ENCODE measurements around the gene ACR.
"Not testable (repeated sequence)": the region's sequence is repeated elsewhere in the genome, so short reads cannot be mapped to it uniquely, and the experiment has no call there.

Gene ACR

DNA sequence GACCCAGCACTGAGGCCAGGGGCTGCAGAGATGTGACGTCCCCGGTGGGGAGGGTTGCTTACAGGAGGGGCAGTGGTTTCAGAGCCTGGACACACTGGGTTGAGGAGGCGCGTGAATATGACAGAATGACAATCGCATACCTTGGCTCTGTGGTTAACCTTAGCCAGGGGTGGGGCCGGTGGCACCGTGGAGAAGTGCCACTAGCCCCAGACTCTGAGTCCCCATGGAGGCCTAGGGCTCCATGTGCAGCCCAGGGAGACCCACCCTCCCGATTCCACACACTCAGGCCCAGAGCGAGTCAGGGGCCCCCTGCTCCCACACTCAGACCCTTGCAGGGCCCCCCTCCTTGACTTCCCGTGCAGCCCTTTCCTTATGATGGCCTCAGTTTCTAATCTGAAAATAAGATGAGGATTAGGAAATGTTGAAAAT, 3.6 kb upstream of the ACR start:
- DNase-seq, result no peak

DNA sequence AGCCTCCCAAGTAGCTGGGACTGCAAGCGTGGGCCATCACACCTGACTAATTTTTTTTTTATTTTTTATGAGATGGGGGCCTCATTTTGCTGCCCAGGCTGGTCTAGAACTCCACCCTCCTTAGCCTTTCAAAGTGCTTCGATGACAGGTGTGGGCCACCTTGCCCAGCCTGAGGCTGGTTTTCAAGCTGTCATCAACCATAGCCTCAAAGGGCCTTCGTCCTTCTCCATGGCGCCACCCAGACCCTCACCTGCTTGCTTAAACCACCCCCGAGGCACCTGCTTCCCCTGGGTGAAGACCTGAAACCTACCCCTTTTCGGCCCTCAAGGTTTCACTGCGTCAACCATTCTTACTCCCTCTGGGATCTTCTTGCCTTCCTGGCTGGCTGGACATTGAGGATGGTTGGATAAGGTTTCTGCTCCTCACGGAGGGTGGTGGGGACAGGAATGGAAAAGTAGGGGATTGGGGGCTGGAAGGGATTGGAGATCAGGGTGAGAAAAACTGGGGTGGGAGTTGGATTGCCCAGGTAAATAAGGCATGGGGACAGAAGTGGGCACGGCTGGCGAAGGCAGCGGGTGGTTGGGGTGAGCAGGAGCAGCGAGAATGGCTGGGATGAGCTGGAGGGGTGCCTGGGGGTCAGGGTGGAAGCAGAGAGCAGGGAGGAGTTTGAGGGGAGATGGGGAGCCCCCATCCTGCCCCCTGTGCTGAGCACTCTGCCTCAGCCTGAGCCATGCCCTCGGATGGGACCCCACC, 2.8 kb upstream of the ACR start:
- DNase-seq, result no peak

DNA sequence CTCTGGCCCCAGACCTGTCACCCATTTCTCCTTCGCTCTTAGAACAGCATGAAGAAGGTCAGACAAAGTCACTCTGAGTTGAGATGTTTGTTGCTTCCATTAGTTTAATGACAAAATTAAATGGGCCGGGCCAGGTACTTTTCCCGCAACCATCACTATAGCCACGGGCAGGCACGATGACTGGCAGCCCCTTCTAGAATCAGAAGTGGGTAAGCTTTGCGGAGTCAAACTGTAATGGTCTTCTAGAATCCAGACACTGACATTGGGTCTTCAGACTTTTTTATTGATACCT, 2.3 kb upstream of the ACR start:
- DNase-seq, result no peak

DNA sequence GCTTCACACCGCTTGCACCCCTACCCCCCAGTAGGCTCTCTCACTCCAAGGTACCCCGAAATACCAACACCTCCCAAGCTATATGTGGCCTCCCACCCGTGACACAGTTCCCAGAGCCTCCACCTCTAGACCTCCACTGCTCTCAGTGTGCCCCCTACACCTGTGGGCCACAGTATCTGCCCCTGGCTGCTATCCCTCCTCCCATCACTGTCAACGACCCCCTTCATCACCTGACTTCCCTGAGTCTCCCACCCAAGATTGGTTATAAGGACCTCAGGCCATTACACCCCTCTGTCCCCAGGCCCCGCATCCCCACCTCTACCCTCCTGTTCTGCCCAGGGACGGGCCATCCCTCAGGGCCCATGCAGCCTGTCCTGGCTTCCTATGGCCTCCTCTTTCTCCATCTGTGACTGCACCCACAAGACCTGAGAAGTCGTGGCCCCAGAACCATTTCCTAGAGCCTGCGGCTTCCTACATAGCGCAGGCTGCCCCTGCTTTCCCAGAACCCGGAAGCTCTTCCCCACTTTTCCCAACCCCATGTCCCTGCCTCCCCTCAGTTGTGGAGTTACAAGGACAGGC, 734 bp downstream of the ACR start:
- DNase-seq, result no peak

DNA sequence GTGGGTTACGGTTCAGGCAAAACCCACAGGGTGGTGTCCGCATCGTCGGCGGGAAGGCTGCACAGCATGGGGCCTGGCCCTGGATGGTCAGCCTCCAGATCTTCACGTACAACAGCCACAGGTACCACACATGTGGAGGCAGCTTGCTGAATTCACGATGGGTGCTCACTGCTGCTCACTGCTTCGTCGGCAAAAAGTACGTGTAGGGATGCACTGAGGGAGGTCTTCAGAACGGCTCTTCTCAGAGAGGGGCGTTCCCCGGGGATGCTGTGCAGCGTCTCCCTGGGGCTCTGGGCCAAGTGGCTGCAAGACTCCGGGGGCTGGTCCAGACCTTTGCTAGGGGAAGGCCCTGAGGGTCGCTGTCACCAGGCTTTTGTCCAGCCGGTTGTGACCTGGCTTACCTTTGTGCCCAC, 1.3 kb downstream of the ACR start:
- DNase-seq, result no peak

DNA sequence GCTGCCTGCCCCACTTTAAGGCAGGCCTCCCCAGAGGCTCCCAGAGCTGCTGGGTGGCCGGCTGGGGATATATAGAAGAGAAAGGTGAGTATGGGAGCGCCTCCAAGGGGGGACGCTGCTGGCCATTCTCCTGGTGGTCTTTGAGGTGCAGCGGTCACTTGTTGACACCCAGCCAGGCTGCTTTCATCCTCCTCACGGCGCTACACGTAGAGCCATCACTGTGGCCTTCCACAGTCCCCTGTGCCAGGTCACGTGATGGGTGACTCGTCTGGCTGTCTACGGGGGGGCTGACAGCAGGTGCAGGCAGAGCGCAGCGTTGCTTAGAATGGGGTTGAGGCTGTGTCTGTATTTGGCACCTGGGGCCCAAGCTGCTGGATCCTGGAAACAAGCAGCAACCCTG, 1.9 kb downstream of the ACR start:
- no peak for DNase-seq

DNA sequence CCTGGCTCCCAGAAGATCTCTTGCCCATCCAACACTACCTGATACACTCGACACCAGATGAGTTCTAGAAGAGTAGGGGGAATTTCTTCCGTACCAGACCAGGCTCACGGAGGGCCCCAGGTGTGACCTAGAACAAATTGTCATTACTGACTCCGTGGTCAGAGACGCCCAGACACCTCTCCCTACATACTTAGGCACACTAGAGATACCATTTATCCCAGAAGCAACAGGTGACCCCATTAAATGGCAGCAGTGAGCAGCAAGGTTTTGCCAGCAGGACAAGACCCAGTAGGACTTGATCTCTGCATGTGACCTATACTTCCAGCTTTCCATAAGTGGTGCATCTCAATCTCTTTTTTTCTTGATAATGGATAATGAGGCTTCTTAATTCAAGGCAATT, 2.7 kb downstream of the ACR start:
- not testable (repeated sequence) for DNase-seq

DNA sequence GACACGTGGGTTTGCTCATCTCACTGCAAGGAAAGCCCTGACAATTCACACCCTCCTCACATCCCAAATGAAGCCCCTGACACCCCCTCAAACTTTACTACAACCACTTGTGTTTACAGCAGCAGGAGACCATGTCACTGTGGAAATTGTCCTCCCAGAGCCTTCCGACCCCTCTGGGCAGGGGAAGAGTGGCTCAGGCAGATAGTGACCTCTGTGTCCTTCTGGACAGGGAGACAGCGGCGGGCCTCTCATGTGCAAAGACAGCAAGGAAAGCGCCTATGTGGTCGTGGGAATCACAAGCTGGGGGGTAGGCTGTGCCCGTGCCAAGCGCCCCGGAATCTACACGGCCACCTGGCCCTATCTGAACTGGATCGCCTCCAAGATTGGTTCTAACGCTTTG, 6.4 kb downstream of the ACR start:
- DNase-seq, result not testable (repeated sequence)

DNA sequence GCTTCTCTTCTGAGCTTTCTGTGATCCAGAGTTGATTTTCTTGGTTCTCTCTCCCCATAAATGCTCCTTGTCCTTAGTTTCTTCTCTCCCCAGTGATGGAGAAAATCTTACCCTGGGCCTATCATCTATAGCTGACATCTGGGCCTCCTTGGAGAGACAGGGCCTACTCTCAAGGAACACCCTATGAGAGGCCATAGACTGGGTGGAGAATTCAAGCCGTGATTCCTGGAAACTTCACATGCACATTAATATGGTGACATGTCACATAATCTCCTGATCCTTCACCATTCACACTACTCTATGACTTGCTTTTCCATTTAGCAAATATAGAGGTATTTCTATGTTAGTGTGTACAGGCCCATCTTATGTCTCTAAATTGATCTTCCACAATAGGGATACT, 9.5 kb downstream of the ACR start:
- DNase-seq, result not testable (repeated sequence)

DNA sequence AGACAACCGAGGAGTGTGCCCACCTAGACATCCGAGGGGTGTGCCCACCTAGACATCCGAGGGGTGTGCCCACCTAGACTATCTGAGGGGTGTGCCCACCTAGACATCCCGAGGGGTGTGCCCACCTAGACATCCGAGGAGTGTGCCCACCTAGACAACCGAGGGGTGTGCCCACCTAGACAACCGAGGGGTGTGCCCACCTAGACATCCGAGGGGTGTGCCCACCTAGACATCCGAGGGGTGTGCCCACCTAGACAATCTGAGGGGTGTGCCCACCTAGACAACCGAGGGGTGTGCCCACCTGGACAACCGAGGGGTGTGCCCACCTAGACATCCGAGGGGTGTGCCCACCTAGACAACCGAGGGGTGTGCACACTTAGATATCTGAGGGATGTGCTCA, 10.6 kb downstream of the ACR start:
- DNase-seq, result not testable (repeated sequence)

DNA sequence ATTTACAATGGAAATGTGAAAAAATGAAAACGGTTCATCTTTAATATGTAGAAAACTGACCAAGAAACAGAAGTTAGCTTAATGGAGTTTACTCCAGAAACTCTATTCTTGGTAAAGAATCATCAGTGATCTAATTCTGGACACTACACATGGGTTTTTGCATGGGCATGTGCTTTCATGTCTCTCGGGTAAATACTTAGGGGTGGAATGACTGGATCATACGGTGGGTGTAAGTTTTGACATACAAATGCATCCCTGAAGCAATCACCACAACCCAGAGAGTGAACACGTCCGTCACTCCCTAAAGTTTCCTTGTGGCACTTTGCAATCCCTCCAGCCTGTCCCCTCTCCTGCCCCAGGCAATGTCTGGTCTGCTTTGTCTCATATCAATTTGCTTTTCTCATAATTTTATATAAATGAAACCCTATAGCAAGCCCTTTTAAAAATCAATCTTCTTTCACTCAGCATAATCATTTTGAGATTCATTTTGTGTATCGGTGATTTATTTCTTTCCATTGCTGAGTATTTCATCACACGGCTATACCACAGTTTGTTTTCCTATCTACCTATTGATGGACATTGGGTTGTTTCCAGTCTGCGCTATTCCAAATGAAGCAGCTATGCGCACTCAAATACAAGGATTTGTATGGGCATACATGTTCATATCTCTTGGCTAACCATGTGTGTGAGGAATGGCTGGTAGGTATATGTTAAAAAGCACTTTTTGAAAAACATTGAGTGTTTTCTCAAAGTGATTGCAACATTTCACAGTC, 11.5 kb downstream of the ACR start:
- DNase-seq, result not testable (repeated sequence)

DNA sequence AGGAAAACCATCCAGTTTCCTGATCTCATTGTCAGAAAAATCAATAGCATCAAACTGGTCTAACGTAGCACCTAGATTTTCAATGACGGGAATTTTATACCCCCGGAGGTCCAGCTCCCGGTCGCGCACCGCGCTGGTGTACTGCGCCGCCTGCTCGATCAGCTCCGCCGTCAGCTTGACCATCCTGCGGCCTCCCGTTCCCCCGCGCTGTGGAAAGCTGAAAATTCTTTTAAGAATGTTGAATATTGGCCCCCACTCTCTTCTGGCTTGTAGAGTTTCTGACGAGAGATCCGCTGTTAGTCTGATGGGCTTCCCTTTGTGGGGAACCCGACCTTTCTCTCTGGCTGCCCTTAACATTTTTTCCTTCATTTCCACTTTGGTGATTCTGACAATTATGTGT, 17.2 kb downstream of the ACR start:
- DNase-seq, result not testable (repeated sequence)

DNA sequence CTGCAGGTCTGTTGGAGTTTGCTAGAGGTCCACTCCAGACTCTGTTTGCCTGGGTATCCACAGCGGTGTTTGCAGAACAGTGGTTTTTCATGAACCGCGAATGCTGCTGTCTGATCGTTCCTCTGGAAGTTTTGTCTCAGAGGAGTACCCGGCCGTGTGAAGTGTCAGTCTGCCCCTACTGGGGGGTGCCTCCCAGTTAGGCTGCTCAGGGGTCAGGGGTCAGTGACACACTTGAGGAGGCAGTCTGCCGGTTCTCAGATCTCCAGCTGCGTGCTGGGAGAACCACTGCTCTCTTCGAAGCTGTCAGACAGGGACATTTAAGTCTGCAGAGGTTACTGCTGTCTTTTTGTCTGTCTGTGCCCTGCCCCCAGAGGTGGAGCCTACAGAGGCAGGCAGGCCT, 18.4 kb downstream of the ACR start:
- not testable (repeated sequence) for DNase-seq

DNA sequence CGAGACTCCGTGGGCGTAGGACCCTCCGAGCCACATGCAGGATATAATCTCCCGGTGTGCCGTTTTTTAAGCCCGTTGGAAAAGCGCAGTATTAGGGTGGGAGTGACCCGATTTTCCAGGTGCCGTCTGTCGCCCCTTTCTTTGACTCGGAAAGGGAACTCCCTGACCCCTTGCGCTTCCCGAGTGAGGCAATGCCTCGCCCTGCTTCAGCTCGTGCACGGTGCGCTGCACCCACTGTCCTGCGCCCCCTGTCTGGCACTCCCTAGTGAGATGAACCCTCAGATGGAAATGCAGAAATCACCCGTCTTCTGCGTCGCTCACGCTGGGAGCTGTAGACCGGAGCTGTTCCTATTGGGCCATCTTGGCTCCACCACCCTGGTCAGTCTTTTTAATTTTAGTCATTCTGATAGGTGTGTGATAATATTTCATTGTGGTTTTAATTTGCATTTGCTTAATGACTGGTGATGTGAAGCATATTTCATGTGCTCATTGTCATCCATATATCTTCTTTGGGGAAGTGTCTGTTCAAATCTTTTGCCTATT, 19.0 kb downstream of the ACR start:
- not testable (repeated sequence) for DNase-seq

DNA sequence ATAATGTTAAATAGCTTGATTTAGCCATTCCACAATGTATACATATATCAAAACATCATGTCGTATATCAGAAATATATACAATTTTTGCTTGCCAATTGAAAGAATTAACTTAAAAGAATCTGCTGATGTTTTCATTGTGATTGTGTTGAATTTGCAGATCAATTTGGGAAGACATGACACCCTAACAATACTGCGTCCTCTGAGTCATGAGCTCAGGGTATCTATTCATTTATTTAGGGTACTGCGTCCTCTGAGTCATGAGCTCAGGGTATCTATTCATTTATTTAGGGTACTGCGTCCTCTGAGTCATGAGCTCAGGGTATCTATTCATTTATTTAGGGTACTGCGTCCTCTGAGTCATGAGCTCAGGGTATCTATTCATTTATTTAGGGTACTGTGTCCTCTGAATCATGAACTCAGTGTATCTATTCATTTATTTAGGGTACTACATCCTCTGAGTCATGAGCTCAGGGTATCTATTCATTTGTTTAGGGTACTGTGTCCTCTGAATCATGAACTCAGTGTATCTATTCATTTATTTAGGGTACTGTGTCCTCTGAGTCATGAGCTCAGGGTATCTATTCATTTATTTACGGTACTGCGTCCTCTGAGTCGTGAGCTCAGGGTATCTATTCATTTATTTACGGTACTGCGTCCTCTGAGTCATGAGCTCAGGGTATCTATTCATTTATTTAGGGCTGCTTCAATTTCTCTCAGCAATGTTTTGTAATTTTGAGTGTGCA, 21.8 kb downstream of the ACR start:
- not testable (repeated sequence) for DNase-seq

DNA sequence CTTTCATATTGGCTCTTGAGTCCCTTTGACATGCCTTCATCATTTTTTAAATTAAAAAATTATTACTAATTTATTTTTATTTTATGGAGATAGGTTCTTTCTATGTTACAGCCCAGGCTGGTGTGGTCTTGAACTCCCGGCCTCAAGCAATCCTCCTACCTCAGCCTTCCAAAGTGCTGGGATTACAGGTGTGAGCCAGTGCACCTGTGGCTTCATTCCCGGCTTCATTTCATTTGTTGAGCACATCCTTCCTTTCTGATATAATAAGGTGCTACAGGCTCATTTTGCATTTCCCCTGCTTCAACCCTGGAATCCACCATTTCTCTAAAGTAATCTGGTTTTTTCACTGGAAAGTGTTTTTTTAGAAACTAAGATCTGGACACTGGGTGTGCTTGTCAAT, 23.8 kb downstream of the ACR start:
- not testable (repeated sequence) for DNase-seq

DNA sequence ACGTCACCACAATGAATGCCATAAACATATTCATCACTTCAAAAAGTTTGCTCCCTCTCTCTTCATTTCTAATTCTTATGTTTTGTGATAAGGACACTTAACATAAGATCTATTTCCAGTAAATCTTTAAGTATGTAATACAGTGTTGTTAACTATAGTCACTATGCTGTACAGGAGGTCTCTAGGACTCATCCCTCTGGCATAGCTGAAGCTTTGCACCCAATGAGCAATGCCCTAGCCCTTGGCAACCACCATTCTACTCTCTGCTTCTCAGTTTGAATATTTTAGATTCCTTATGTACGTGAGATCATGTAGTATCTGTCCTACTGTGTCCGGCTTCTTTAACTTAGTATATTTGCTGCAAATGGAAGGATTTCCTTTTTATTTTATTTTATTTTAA, 26.3 kb downstream of the ACR start:
- not testable (repeated sequence) for DNase-seq

DNA sequence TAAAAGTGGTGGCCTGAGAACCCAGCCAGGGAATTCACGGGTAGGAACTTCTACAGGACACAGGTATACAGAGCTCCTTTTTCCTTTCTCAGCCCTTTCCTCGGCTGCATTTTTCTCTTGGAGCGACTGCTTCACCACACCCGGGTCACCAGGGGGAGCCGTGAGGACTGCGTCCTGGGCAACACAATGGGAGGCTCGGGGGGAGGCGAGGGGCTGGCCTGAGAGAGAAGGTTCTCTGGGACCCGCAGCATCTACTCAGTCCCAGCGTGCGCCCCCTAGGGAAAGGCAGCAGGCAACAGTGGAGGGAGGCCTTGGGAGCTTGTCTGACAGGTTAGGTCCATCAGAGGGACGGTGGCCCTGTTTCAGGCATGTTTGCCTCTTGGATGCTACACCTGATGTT, 37.1 kb downstream of the ACR start:
- not testable (repeated sequence) for DNase-seq

DNA sequence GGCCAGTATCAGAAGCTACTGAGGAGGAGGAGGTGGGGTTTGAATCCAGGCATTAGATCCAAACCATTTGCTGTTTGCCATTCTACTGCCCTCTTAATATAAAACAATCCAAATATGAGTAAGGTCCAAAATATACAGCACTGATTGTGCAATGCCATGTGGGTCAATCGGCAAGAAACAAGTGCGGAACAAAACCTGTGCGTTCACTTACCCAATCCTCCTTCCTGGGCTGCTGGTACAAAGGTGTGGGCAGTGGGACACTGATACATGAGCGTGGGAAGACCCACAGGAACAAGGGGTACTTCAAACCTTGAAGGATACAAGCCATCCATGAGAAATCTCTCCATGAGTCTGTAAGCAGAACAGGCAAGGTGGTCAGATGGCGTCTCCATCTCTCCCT, 39.6 kb downstream of the ACR start:
- not testable (repeated sequence) for DNase-seq

DNA sequence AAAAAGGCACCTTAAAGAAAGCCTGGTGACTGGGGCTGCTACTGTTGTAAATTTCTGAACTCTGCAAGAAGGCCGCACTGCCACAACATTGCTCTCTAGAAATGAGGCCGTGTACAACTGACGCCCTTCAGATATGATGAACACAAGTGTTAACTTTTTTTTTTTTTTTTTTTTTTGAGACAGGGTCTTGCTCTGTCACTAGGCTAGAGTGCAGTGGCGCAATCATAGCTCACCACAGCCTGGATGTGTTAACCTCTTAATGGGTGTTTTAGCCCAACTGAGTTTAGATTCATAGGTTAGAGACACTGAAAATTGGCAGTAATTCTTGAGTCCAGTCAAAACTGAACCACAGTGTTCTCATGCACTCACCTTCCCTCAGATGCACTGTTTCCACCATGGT, 42.2 kb downstream of the ACR start:
- not testable (repeated sequence) for DNase-seq

DNA sequence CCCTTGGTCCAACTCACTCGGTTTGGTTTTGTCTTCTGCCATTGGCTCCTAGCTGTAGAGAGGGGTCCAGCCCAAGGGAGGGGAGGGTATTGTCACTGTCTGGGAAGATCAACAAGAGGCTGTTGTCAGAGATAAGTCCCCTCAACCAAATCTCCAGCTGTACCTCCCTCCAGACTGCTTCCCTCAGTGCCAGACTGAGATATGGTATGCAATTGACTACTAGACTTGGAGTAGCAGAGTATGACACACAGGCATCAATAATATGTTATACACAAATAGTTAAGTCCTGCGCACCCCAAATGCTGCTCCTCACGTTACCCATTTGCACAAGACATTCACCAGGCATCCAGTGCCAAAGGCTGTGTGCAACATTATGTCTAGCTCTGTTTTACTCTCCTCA, 44.2 kb downstream of the ACR start:
- not testable (repeated sequence) for DNase-seq

DNA sequence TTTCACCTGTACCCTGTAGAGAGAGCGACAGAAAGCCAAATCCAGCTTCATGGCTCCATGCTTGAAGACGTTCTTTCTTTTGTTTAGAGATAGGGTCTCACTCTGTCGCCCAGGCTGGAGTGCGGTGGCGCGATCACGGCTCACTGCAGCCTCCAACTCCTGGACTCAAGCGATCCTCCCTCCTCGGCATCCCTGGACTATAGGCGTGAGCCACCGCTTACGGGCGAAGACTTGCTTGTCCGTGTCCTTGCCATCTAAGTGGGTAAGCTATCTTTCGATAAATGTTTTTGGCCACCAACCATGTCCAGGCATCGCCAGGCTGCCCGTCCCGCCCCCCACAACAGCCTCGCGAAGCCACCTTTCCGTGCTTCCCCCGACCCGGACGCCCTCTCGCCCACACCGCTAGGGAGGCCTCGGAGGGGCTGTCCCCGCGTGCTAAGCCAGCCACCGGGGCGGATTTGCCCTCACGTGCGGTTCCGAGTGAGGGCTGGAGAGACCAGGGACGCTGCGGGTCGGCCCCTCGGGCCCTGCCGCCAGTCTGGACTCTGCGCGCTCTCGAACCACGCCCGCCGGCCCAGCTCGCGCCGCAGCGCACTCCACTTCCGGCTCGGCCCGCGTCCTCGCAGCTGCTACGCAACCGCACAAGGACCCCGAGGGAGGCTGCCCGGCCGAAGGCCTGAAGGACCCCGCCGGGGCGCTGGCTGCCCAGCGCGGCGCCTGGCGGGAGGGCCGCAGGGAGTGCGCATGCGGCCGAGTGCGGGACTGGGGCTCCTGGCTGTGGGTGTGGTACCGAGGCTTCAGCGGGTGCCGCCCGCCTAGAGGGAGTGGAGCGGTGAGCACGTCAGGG, 45.3 kb downstream of the ACR start, which contains the start of gene RABL2B:
TSS of gene RABL2B (minus strand) at position 604 of the 847 bp plus-strand sequence. CDS start 1,342 bp downstream, outside the sequence.
- DNase-seq, result not testable (repeated sequence)
